H1 (cell line): ENCODE measurements around the gene HDAC9. TPM values are rescaled to one million over a fixed set of nuclear protein-coding genes. Genes with fewer than 3 reads are reported as not detected.

ENCODE experiments used
- CTCF ChIA-PET: fragments of 300-600 bp; sonication (Branson Sonifier 250); formaldehyde crosslinking; loops from one replicate; lab custom pipeline; 2021; ENCODE audit not compliant: partially characterized antibody; lab: Charles Lee
- POLR2A ChIA-PET: fragments of 300-600 bp; sonication (Branson Sonifier 250); formaldehyde crosslinking; loops from one replicate; lab custom pipeline; 2021; ENCODE audit warnings: inconsistent platforms; ENCODE audit not compliant: partially characterized antibody; lab: Charles Lee
- DNase-seq, 2 experiments: peaks; one replicate each; pipeline versions ENCODE4 v3.0.0 to v3.0.0-alpha.2; 2010 to 2022; ENCODE audit warnings: low spot score in 2 of 2, low read depth in 1 of 2, mixed read lengths in 1 of 2
- FAIRE-seq: peaks from 2 replicates; lab custom pipeline; 2011; peaks lifted over from hg19 to GRCh38; lab: Jason Lieb, UNC
- H2AFZ ChIP-seq: 2 replicates; pipeline ENCODE4 v1.8.1; 2012; ENCODE audit warnings: low read length, inconsistent platforms
- H2AK5ac ChIP-seq: 2 replicates; pipeline ENCODE4 v1.6.1; 2013; ENCODE audit warnings: low read depth, low read length
- H2BK120ac ChIP-seq: replicated peaks from 2 replicates; pipeline ENCODE3; 2013; ENCODE audit warnings: low read depth, low read length, inconsistent platforms
- H2BK12ac ChIP-seq: 2 replicates; pipeline ENCODE4 v1.6.1; 2013; ENCODE audit warnings: low read depth, low read length
- H2BK15ac ChIP-seq: 2 replicates; pipeline ENCODE4 v1.6.1; 2013; ENCODE audit warnings: low read length
- H2BK20ac ChIP-seq: 2 replicates; pipeline ENCODE4 v1.6.1; 2013; ENCODE audit warnings: low read length
- H2BK5ac ChIP-seq: 2 replicates; pipeline ENCODE4 v1.6.1; 2013; ENCODE audit warnings: low read depth, low read length
- H3K14ac ChIP-seq: 2 replicates; pipeline ENCODE4 v1.6.1; 2013; ENCODE audit warnings: inconsistent platforms; ENCODE audit not compliant: insufficient read length
- H3K18ac ChIP-seq: 2 replicates; pipeline ENCODE4 v1.6.1; 2013; ENCODE audit warnings: low read length; ENCODE audit errors: extremely low read depth
- H3K23ac ChIP-seq: 2 replicates; pipeline ENCODE4 v1.6.1; 2013; ENCODE audit warnings: inconsistent platforms; ENCODE audit not compliant: insufficient read length
- H3K23me2 ChIP-seq: 2 replicates; pipeline ENCODE4 v1.6.1; 2013; ENCODE audit warnings: low read depth, low read length
- H3K27ac ChIP-seq: 2 replicates; pipeline ENCODE4 v1.6.1; 2011; ENCODE audit warnings: low read depth, low read length, inconsistent platforms
- H3K27me3 ChIP-seq, 4 experiments: replicated peaks in 1 of 4; 1 replicate in 1 of 4; 2 replicates in 3 of 4; pipeline versions ENCODE4 v1.6.1 to v1.8.1; 2011 to 2013; ENCODE audit warnings: low read length in 3 of 4, mild to moderate bottlenecking in 3 of 4, inconsistent platforms in 2 of 4, mixed read lengths in 2 of 4, moderate library complexity in 1 of 4; ENCODE audit not compliant: control insufficient read depth in 3 of 4, insufficient read depth in 3 of 4; ENCODE audit errors: extremely low read depth in 1 of 4
- H3K36me3 ChIP-seq, 4 experiments: 2 replicates each; pipeline versions ENCODE4 v1.6.1 to v1.8.1; 2011 to 2013; ENCODE audit warnings: mild to moderate bottlenecking in 4 of 4, low read length in 3 of 4, moderate library complexity in 2 of 4, control low read depth in 1 of 4, inconsistent platforms in 1 of 4; ENCODE audit not compliant: insufficient read depth in 4 of 4, control insufficient read depth in 2 of 4
- H3K4ac ChIP-seq: replicated peaks from 2 replicates; pipeline ENCODE3; 2013; ENCODE audit warnings: low read length, low read depth, mixed read lengths, inconsistent platforms; ENCODE audit not compliant: insufficient read length
- H3K4me1 ChIP-seq, 4 experiments: replicated peaks in 1 of 4; 1 replicate in 1 of 4; 2 replicates in 3 of 4; pipeline versions ENCODE4 v1.6.1 to v1.8.1; 2011 to 2013; ENCODE audit warnings: low read length in 3 of 4, inconsistent platforms in 2 of 4, mixed read lengths in 1 of 4; ENCODE audit not compliant: insufficient read depth in 4 of 4, control insufficient read depth in 3 of 4
- H3K4me2 ChIP-seq, 2 experiments: 2 replicates each; pipeline versions ENCODE4 v1.6.1 to v1.8.1; 2011 to 2013; ENCODE audit warnings: low read depth in 2 of 2, low read length in 2 of 2, control low read depth in 1 of 2, inconsistent platforms in 1 of 2, mild to moderate bottlenecking in 1 of 2; ENCODE audit not compliant: insufficient read depth in 1 of 2
- H3K4me3 ChIP-seq, 4 experiments: fragments of 200-600, 300-600 bp in 1 of 4; sonication (generic), shearing (Covaris generic), sonication (Bioruptor Twin) in 1 of 4; 2 replicates each; pipeline versions ENCODE4 v1.5.1 to v1.8.1; 2011 to 2016; ENCODE audit warnings: low read length in 4 of 4, low read depth in 3 of 4, control low read depth in 2 of 4, inconsistent platforms in 2 of 4, mild to moderate bottlenecking in 2 of 4, mixed read lengths in 1 of 4, moderate library complexity in 1 of 4; ENCODE audit not compliant: insufficient read depth in 2 of 4; ENCODE audit errors: extremely low read depth in 1 of 4
- H3K56ac ChIP-seq: replicated peaks from 2 replicates; pipeline ENCODE3; 2013; ENCODE audit warnings: low read depth, mild to moderate bottlenecking, mixed read lengths, low read length, inconsistent platforms; ENCODE audit not compliant: insufficient read length
- H3K79me1 ChIP-seq: 2 replicates; pipeline ENCODE4 v1.6.1; 2013; ENCODE audit warnings: low read depth, low read length, control low read depth
- H3K79me2 ChIP-seq, 2 experiments: 2 replicates each; pipeline versions ENCODE4 v1.6.1 to v1.8.1; 2012 to 2013; ENCODE audit warnings: low read length in 2 of 2, mild to moderate bottlenecking in 2 of 2, inconsistent platforms in 1 of 2; ENCODE audit not compliant: insufficient read depth in 2 of 2, control insufficient read depth in 1 of 2
- H3K9ac ChIP-seq, 4 experiments: replicated peaks in 1 of 4; 1 replicate in 1 of 4; 2 replicates in 3 of 4; pipeline versions ENCODE4 v1.6.1 to v1.8.1; 2011 to 2013; ENCODE audit warnings: low read depth in 3 of 4, low read length in 3 of 4, control low read depth in 2 of 4, mild to moderate bottlenecking in 2 of 4, moderate library complexity in 2 of 4, inconsistent platforms in 1 of 4; ENCODE audit errors: extremely low read depth in 1 of 4
- H3K9me3 ChIP-seq, 2 experiments: 2 replicates each; pipeline versions ENCODE4 v1.6.1 to v1.8.1; 2012 to 2013; ENCODE audit warnings: mild to moderate bottlenecking in 2 of 2, moderate library complexity in 2 of 2, control low read depth in 1 of 2, inconsistent platforms in 1 of 2, low read depth in 1 of 2, low read length in 1 of 2, mixed read lengths in 1 of 2; ENCODE audit not compliant: insufficient read depth in 2 of 2
- H4K20me1 ChIP-seq, 2 experiments: replicated peaks in 1 of 2; 2 replicates each; pipeline versions ENCODE3 to v1.8.1; 2011 to 2013; ENCODE audit warnings: inconsistent platforms in 2 of 2, low read length in 2 of 2, mild to moderate bottlenecking in 1 of 2; ENCODE audit not compliant: insufficient read depth in 2 of 2, control insufficient read depth in 1 of 2
- H4K5ac ChIP-seq: 2 replicates; pipeline ENCODE4 v1.6.1; 2013; ENCODE audit warnings: low read length, low read depth, mixed read lengths, inconsistent platforms; ENCODE audit not compliant: insufficient read length
- H4K8ac ChIP-seq: 2 replicates; pipeline ENCODE4 v1.8.0; 2013; ENCODE audit warnings: mild to moderate bottlenecking, moderate library complexity, low read length, inconsistent platforms; ENCODE audit not compliant: insufficient read depth; ENCODE audit errors: extremely low read depth
- H4K91ac ChIP-seq: replicated peaks from 2 replicates; pipeline ENCODE3; 2013; ENCODE audit warnings: low read length, mixed read lengths, inconsistent platforms; ENCODE audit not compliant: insufficient read length
- ASH2L ChIP-seq: fragments of 200-600, 300-600 bp; sonication (generic); IDR thresholded peaks from one replicate; pipeline ENCODE4 v1.7.1; 2017; ENCODE audit warnings: low read length
- BCL11A ChIP-seq, 2 experiments: IDR thresholded peaks; one replicate each; pipeline ENCODE4 v1.6.1; 2011; ENCODE audit warnings: low read depth in 2 of 2, low read length in 2 of 2, mild to moderate bottlenecking in 2 of 2
- EZH2 ChIP-seq: fragments of 200-600 bp; sonication (generic); IDR thresholded peaks from 2 replicates; pipeline ENCODE4 v1.7.1; 2012; ENCODE audit warnings: low read depth, mild to moderate bottlenecking, moderate library complexity, low read length, inconsistent platforms; ENCODE audit not compliant: severe bottlenecking
- HDAC6 ChIP-seq: IDR thresholded peaks from one replicate; pipeline ENCODE4 v1.7.1; 2012; ENCODE audit warnings: low read depth, mild to moderate bottlenecking, inconsistent platforms, low read length, moderate library complexity
- JUND ChIP-seq: IDR thresholded peaks from 2 replicates; pipeline ENCODE4 v1.6.1; 2011; ENCODE audit warnings: mild to moderate bottlenecking, improper control_type of control experiment, low read length
- KDM1A ChIP-seq: fragments of 200-600, 300-600 bp; sonication (generic); IDR thresholded peaks from 2 replicates; pipeline ENCODE4 v1.7.1; 2016; ENCODE audit warnings: mild to moderate bottlenecking, low read length, borderline replicate concordance
- NANOG ChIP-seq: IDR thresholded peaks from 2 replicates; pipeline ENCODE4 v1.6.1; 2011; ENCODE audit warnings: low read length, low read depth, mild to moderate bottlenecking, inconsistent platforms; ENCODE audit not compliant: insufficient read depth, poor library complexity, severe bottlenecking
- RAD21 ChIP-seq, 2 experiments: IDR thresholded peaks in 1 of 2; conservative IDR thresholded peaks in 1 of 2; 2 replicates each; pipeline ENCODE4 v1.6.1; 2011; ENCODE audit warnings: low read depth in 2 of 2, low read length in 2 of 2, improper control_type of control experiment in 1 of 2, inconsistent platforms in 1 of 2, mild to moderate bottlenecking in 1 of 2, moderate library complexity in 1 of 2
- SAP30 ChIP-seq: fragments of 300-600 bp; sonication (generic); IDR thresholded peaks from 2 replicates; pipeline ENCODE4 v1.7.1; 2012; ENCODE audit warnings: low read length, moderate library complexity, mild to moderate bottlenecking, inconsistent platforms; ENCODE audit not compliant: insufficient read depth, insufficient replicate concordance
- SRF ChIP-seq: IDR thresholded peaks from 2 replicates; pipeline ENCODE4 v1.6.1; 2011; ENCODE audit warnings: mild to moderate bottlenecking, low read depth, low read length, moderate library complexity
- TAF7 ChIP-seq: optimal IDR thresholded peaks from 2 replicates; pipeline ENCODE3; 2011; ENCODE audit warnings: low read depth, mild to moderate bottlenecking, inconsistent platforms, low read length, moderate library complexity, borderline replicate concordance
- TBP ChIP-seq: IDR thresholded peaks from 2 replicates; pipeline ENCODE4 v1.6.1; 2011; ENCODE audit warnings: low read depth, low read length, improper control_type of control experiment
- USF2 ChIP-seq: IDR thresholded peaks from 2 replicates; pipeline ENCODE4 v1.6.1; 2011; ENCODE audit warnings: low read length, improper control_type of control experiment
- WGBS, 2 experiments: shearing (Covaris generic) in 1 of 2; methylation state at CpG; one replicate each; pipeline versions ENCODE4 v1.1.6 to v1.1.7; 2013 to 2015; ENCODE audit warnings: low lambda C conversion rate in 2 of 2, mixed read lengths in 2 of 2, inconsistent platforms in 1 of 2, low coverage in 1 of 2, missing lambda C conversion rate in 1 of 2; ENCODE audit not compliant: insufficient replicate concordance in 2 of 2, insufficient coverage in 1 of 2, insufficient read length in 1 of 2; ENCODE audit errors: extremely low coverage in 1 of 2, missing lambda C conversion rate in 1 of 2; 5-methylcytosine and 5-hydroxymethylcytosine counted together
- polyA plus RNA-seq, 7 experiments: library from polyadenylated mRNA; depleted of rRNA in 3 of 7; stranded (reverse) in 5 of 7; unstranded in 2 of 7; fragments of >200 nt in 5 of 7; fragments of 200-250 nt in 2 of 7; gene quantifications; 1 replicate in 5 of 7; 2 replicates in 1 of 7; 4 replicates in 1 of 7; pipeline versions ENCODE4 v1.2.1 to v1.2.3, GENCODE V29; 2011 to 2013; ENCODE audit warnings: missing spikeins in 2 of 7, mixed read lengths in 2 of 7
- total RNA-seq: library from RNA; stranded (reverse); fragmentation: NEBNext Ultra II Directional; extraction: Animal tissue kit (Norgen Biotek cat#: 25700); gene quantifications from 2 replicates; pipeline ENCODE4 v1.2.1, GENCODE V29; 2021

Gene HDAC9
- total and polyA plus RNA-seq, 2 of the 8 experiments (the other 6 are each of a cell fraction or from before 2014, with no cell fraction given) = 9.5 to 13.1 TPM

GRCh38 chr7:18995270-18995671 lies 499.7 kb downstream of the HDAC9 start:
- Histone ChIP-seq H2BK15ac (no peak overlapping the region), H3K4ac (no peak overlapping the region), H3K4me1 (0 out of 7 replicates have a peak, but pooled peaks cover 0 to 2% (median 0%) of the 10 kb centered on the region in 4 experiments), H3K18ac (no peak overlapping the region), H3K14ac (no peak overlapping the region), H3K23ac (no peak overlapping the region), H3K27ac (no peak overlapping the region), H2BK20ac (no peak overlapping the region), H2BK5ac (no peak overlapping the region), H3K79me2 (no peaks in the 10 kb centered on the region), H2AK5ac (no peak overlapping the region), H3K27me3 (no peaks in the 10 kb centered on the region), H2BK12ac (no peak overlapping the region), H4K91ac (no peak overlapping the region), H3K4me2 (no peak overlapping the region), H3K4me3 (no peak overlapping the region), H3K9ac (no peak overlapping the region), H3K23me2 (no peaks in the 10 kb centered on the region), H2AFZ (no peak overlapping the region), H4K5ac (no peak overlapping the region), H3K56ac (no peak overlapping the region), H4K20me1 (no peaks in the 10 kb centered on the region), H3K9me3 (peaks cover 5 to 6% of the 10 kb centered on the region in 2 experiments; a peak in 1 of 4 replicates), H2BK120ac (no peak overlapping the region), H3K36me3 (no peaks in the 10 kb centered on the region), H4K8ac (no peak overlapping the region), H3K79me1 (no peaks in the 10 kb centered on the region)
- 83% methylated on average over 3 of the region's 3 CpGs; no CpG with 5 or more reads in 1 of the 2 experiments for WGBS, 2 experiments
- ChIA-PET CTCF (no interaction called here), POLR2A (no interaction called here)
- DNase-seq (no peak), FAIRE-seq (no peak)
- TF ChIP-seq SAP30 (no peak), SRF (no peak), ASH2L (no peak), BCL11A (IDR thresholded peaks at IDR 0.05; ENCODE audit: low read depth in 2 of 2, low read length in 2 of 2) (no peak), KDM1A (no peak), RAD21 (IDR thresholded peaks at IDR 0.05 in 1 of 2, conservative IDR thresholded peaks at IDR 0.05 in 1 of 2; ENCODE audit: low read depth in 2 of 2, low read length in 2 of 2) (no peak), TAF7 (no peak), NANOG (no peak), HDAC6 (no peak), EZH2 (no peak), USF2 (no peak), TBP (no peak), JUND (no peak)
